Small intestine (tissue), 7 donors: ENCODE data around the gene RIPK1. TPM values are rescaled to one million over a fixed set of nuclear protein-coding genes. Genes with fewer than 3 reads are reported as not detected.
A peak's percentile ranks its signal among the peaks of the same experiment; 100 is the strongest.
"Not testable (repeated sequence)": the region's sequence is repeated elsewhere in the genome, so short reads cannot be mapped to it uniquely, and the experiment has no call there.

ENCODE experiments used
- DNase-seq, 2 donors: peaks; one replicate each; pipeline versions ENCODE4 v3.0.0 to v3.0.0-alpha.2; 2013
- FAIRE-seq: peaks from 2 replicates; lab custom pipeline; 2012; peaks lifted over from hg19 to GRCh38; lab: Jason Lieb, UNC
- H3K27ac ChIP-seq, 3 donors: one replicate each; pipeline ENCODE4 v1.5.1; 2013; ENCODE audit warnings: low read length in 2 of 3, mild to moderate bottlenecking in 2 of 3, control low read depth in 1 of 3, inconsistent platforms in 1 of 3, low read depth in 1 of 3, moderate library complexity in 1 of 3
- H3K27me3 ChIP-seq, 3 donors: one replicate each; pipeline ENCODE4 v1.6.1; 2013; ENCODE audit warnings: low read length in 3 of 3, inconsistent platforms in 1 of 3; ENCODE audit not compliant: control insufficient read depth in 3 of 3, insufficient read depth in 3 of 3
- H3K36me3 ChIP-seq, 3 donors: one replicate each; pipeline ENCODE4 v1.6.1; 2013; ENCODE audit warnings: low read length in 3 of 3, inconsistent platforms in 1 of 3, low read depth in 1 of 3, mild to moderate bottlenecking in 1 of 3, moderate library complexity in 1 of 3; ENCODE audit not compliant: control insufficient read depth in 3 of 3, insufficient read depth in 2 of 3
- H3K4me1 ChIP-seq, 3 donors: one replicate each; pipeline ENCODE4 v1.6.1; 2013; ENCODE audit warnings: low read length in 2 of 3, inconsistent platforms in 1 of 3, low read depth in 1 of 3, mild to moderate bottlenecking in 1 of 3, moderate library complexity in 1 of 3; ENCODE audit not compliant: control insufficient read depth in 3 of 3, insufficient read depth in 2 of 3
- H3K4me3 ChIP-seq, 3 donors: one replicate each; pipeline ENCODE4 v1.5.1; 2013; ENCODE audit warnings: low read length in 3 of 3, control low read depth in 1 of 3, inconsistent platforms in 1 of 3, low read depth in 1 of 3, mild to moderate bottlenecking in 1 of 3, moderate library complexity in 1 of 3
- H3K9me3 ChIP-seq, 2 donors: one replicate each; pipeline ENCODE4 v1.6.1; 2013; ENCODE audit warnings: low read depth in 1 of 2, low read length in 1 of 2; ENCODE audit not compliant: control insufficient read depth in 2 of 2, insufficient read depth in 1 of 2
- WGBS, 3 donors: extraction: QIAGEN DNeasy Blood & Tissue Kit; methylation state at CpG; one replicate each; pipeline ENCODE4 v1.1.7; 2013; 5-methylcytosine and 5-hydroxymethylcytosine counted together
- polyA plus RNA-seq, 4 donors: library from polyadenylated mRNA; stranded (reverse) in 3 of 4; unstranded in 1 of 4; fragments of 200-250 nt in 3 of 4; fragments of 120-200 nt in 1 of 4; gene quantifications; one replicate each; pipeline versions ENCODE4 v1.2.1 to v1.2.3, GENCODE V29; 2013
- donor health status: healthy with polysubstance abuse.
- donor health status: control.
- donor health status: control.
- donor health status: Bipolar disorder and iron deficiency.
- donor health status: healthy.

The RIPK1 gene
- polyA plus RNA-seq, 4 donors: 14.4 to 31.1 (median 29.5) TPM

DNA sequence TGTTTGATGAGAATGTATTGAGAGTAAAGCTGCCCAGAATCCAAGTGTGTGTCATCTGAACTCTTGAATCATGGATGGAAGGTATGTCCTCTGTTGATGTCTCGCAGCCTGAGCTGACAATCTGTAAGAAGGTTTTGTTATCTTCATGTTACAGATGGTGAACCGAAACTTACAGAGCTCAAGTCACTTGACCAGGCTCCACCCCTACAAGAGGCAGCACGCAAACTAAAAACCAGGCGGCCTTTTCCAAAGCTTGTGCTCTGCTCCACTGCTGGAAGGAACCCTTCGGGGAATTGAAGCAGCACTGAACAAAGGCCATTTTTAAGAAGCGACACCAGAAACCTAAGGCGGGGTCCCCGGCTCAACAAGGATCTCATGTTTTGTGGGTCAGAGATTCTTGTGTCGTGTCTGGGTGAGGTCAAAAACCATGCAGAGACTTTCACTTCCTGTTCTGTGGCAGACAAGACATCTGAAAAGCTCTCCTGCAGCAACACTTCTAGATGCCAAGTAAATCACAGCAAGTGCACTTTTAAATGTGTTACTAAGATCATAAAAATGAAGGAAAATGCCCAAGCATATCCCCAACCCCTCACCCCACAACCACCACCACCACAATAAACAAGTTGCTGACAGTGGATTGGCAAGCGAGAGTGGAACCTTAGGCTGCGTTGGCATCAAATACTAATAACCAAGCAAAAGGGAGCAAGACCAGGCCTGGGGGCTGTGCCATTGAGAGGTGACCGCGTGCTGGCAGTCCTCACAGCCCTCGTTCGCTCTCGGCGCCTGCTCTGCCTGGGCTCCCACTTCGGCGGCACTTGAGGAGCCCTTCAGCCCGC is 41.3 kb upstream of the RIPK1 start:
- peaks cover 0 to 6% (median 0%) of the 10 kb centered on the region in 3 donors for H3K36me3 ChIP-seq
- H3K4me1 ChIP-seq: peaks cover 0 to 11% (median 0%) of the 10 kb centered on the region in 3 donors
- no peak overlapping the region for H3K4me3 ChIP-seq
- H3K9me3 ChIP-seq: no peaks in the 10 kb centered on the region
- FAIRE-seq: no peak
- WGBS, 3 donors: 72 to 90% (median 87%) methylated on average over 17 to 20 of the region's 20 CpGs
- peak overlapping the region in 1 of 3 donors; percentile 83 for H3K27ac ChIP-seq
- no peaks in the 10 kb centered on the region for H3K27me3 ChIP-seq
- peak in 1 of 2 donors; percentile 20 for DNase-seq

DNA sequence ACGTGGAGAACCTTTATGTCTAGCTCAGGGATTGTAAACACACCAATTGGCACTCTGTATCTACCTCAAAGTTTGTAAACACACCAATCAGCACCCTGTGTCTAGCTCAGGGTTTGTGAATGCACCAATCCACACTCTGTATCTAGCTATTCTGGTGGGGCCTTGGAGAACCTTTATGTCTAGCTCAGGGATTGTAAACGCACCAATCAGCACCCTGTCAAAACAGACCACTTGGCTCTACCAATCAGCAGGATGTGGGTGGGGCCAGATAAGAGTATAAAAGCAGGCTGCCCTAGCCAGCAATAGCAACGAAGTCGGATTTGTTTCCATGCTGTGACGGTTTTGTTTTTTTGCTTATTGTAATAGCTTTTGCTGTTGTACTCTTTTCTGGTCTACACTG is 40.1 kb upstream of the RIPK1 start:
- H3K36me3 ChIP-seq, DNase-seq, H3K27me3 ChIP-seq, H3K9me3 ChIP-seq, H3K4me3 ChIP-seq, FAIRE-seq, H3K27ac ChIP-seq: not testable (repeated sequence)
- peaks cover 0 to 11% (median 0%) of the 10 kb centered on the region in 3 donors for H3K4me1 ChIP-seq
- WGBS, 3 donors: 68 to 79% (median 78%) methylated on average over 5 of the region's 5 CpGs

DNA sequence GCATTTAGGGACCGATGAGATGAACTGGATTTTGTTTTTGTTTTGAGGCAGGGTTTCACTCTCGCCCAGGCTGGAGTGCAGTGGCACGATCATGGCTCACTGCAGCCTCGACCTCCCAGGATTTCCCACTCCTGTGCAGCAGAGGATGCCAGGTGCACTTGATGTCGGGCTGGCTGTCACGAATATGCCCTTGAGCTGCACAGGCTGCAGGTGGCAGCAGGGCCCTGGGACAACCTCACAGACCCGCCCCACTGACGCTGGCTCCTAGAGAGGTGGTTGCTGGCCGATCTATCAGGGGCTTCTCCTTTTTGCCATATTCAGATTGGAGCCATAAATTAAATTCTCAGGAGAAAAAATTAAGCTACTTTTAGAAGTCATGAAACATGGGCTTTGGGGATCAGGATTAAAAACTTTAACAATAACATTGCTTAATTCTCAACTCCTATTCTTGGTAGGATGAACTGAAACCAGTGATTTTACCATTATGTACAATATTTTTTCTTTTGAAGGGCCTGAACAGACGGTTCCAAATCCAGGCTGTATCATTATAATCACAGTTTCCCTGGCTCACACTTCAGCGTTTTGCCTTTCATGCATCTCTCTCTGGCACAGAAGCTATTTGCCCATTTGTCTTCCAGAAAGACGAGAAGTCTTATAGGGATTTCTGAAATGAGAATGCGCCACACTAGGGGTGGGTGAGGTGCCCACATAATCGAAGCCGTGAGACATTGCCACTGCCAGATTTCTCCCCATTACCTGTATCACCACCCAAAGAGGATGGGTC is 36.2 kb upstream of the RIPK1 start:
- no peak overlapping the region for H3K4me3 ChIP-seq
- no peaks in the 10 kb centered on the region for H3K36me3 ChIP-seq
- peak in 1 of 2 donors; percentile 49 for DNase-seq
- WGBS, 3 donors: 45 to 66% (median 49%) methylated on average over 15 of the region's 15 CpGs
- peaks cover 0 to 7% (median 0%) of the 10 kb centered on the region in 3 donors for H3K27me3 ChIP-seq
- no peaks in the 10 kb centered on the region for H3K4me1 ChIP-seq
- H3K27ac ChIP-seq: no peak overlapping the region
- no peak for FAIRE-seq
- peaks cover 0 to 7% of the 10 kb centered on the region in 2 donors for H3K9me3 ChIP-seq

DNA sequence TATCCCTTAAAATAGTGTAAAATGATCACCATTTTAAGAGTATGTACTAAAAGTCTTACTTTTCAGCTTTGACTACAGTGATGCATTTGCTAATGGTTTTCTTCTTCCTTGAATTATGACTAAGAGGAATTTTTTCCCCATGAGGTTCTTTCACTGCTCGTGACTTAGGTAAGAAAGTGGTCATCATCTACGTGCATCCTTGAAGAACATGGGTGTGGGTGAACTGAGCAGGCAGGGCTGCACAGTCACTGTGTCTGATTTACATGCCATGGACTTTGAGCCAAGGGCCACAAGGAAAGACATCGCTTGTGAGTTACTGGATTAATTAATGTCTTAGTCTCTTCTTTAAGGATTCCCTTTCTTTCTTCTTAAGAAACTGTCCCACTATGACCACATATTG is 35.3 kb upstream of the RIPK1 start:
- Histone ChIP-seq H3K9me3 (peaks cover 0 to 7% of the 10 kb centered on the region in 2 donors), H3K36me3 (no peaks in the 10 kb centered on the region), H3K4me3 (no peak overlapping the region), H3K27me3 (peaks cover 0 to 9% (median 0%) of the 10 kb centered on the region in 3 donors), H3K4me1 (no peaks in the 10 kb centered on the region), H3K27ac (peak overlapping the region in 1 of 3 donors; percentile 59)
- 29 to 60% (median 48%) methylated on average over 3 of the region's 3 CpGs for WGBS, 3 donors
- peak; percentile 61 to 91 for DNase-seq
- no peak for FAIRE-seq

DNA sequence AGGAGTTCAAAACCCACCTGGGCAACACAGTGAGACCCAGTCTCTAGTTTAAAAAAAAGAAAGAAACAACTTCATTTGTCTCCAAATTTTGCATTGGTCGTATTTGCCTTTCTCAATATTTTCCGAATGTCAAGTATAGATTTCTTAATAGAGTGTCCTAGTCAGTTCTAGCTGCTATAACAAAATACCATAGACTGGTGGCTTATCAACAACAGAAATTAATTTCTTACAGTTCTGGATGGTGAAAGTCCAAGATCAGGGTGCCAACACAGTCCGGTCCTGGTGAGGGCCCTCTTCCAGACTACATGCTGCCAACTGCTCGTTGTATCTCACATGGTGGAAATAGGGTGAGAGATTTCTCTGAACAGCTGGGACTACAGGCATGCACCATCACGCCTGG is 34.6 kb upstream of the RIPK1 start:
- Histone ChIP-seq H3K4me1 (no peaks in the 10 kb centered on the region), H3K36me3 (no peaks in the 10 kb centered on the region), H3K9me3 (peaks cover 0 to 7% of the 10 kb centered on the region in 2 donors), H3K27ac (no peak overlapping the region), H3K4me3 (no peak overlapping the region), H3K27me3 (peaks cover 0 to 9% (median 0%) of the 10 kb centered on the region in 3 donors)
- no peak for FAIRE-seq
- DNase-seq: no peak
- WGBS, 3 donors: 92 to 97% (median 97%) methylated on average over 5 of the region's 5 CpGs

DNA sequence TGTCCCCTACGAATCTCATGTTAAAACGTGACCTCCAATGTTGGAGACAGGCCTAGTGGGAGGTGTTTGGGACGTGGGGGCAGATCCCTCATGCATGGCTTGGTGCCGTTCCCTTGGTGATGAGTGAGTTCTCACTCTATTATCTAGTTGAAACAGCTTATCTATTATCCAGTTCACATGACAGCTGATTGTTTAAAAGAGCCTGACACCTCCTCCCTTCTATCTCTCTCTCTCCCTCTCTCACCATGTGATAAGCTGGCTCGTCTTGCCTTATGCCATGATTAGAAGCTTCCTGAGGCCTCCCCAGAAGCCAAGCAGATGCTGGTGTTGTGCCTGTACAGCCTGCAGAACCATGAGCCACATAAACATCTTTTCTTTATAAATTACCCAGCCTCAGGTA is 32.9 kb upstream of the RIPK1 start:
- no peak overlapping the region for H3K4me3 ChIP-seq
- peaks cover 0 to 11% (median 0%) of the 10 kb centered on the region in 3 donors for H3K27me3 ChIP-seq
- peaks cover 0 to 7% of the 10 kb centered on the region in 2 donors for H3K9me3 ChIP-seq
- H3K36me3 ChIP-seq: no peaks in the 10 kb centered on the region
- H3K4me1 ChIP-seq: peaks cover 0 to 9% (median 0%) of the 10 kb centered on the region in 3 donors
- 73 to 87% (median 77%) methylated on average over 5 of the region's 5 CpGs for WGBS, 3 donors
- H3K27ac ChIP-seq: no peak overlapping the region
- no peak for FAIRE-seq
- DNase-seq: no peak

DNA sequence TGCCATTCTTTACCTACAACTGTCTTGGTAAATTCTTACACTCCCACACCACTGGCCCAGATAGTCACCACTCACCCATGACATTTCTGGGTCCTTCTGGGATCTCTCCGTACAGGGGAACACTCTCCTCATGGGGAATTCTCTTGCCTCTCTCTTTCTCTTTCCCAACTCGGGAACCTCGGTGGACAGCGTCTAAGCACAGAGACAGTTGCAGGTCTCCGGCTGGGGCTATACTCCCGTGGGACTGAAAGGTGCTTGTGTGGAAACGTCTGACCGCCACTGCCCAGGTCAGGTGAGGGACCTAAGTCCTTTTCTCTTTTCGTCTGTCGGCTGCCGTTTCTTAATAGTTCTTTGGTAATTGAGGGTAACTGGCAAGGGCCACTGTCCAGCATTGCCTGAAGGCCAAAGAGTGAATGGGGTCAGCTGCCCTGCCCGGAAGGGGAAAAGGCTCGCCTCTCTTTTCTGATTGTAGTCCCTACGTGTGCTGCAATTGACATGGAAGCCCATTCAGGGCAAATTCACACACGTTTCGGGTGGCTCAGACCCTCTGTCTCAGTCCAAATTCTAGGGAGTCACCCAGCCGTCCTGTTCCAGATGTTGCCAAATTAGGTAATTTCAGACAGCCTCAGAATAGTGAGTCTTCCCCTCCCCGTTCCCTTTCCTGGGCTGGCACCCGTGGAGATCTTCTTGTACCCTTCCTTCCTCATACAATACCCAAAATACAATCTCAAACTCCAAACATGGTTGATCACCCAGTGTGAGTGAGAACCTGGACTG is 31.2 kb upstream of the RIPK1 start:
- Histone ChIP-seq H3K9me3 (peaks cover 0 to 7% of the 10 kb centered on the region in 2 donors), H3K4me1 (peaks cover 0 to 9% (median 0%) of the 10 kb centered on the region in 3 donors), H3K36me3 (no peaks in the 10 kb centered on the region), H3K4me3 (no peak overlapping the region), H3K27me3 (peaks cover 0 to 11% (median 0%) of the 10 kb centered on the region in 3 donors), H3K27ac (no peak overlapping the region)
- DNase-seq: no peak
- no peak for FAIRE-seq
- 80 to 88% (median 85%) methylated on average over 19 of the region's 19 CpGs for WGBS, 3 donors
